Adrenal gland (tissue), 5 donors: ENCODE data around the gene KIRREL1.

ENCODE experiments used
- CTCF ChIP-seq, 6 experiments: fragments of 450-650 bp in 4 of 6; fragments of 200-600 bp in 2 of 6; sonication (generic) in 1 of 6; IDR thresholded peaks; 1 replicate in 5 of 6; 2 replicates in 1 of 6; pipeline versions ENCODE4 v1.5.1 to v1.8.0; 2016 to 2021; ENCODE audit warnings: antibody characterized with exemption in 6 of 6, mild to moderate bottlenecking in 2 of 6, moderate library complexity in 1 of 6
- POLR2A ChIP-seq, 2 donors: fragments of 450-650 bp; IDR thresholded peaks; one replicate each; pipeline ENCODE4 v1.6.1; 2017; ENCODE audit warnings: antibody characterized with exemption in 2 of 2, mild to moderate bottlenecking in 2 of 2, moderate library complexity in 1 of 2
- donor health status: DM: no; HTN: no; CAD: no.

DNA sequence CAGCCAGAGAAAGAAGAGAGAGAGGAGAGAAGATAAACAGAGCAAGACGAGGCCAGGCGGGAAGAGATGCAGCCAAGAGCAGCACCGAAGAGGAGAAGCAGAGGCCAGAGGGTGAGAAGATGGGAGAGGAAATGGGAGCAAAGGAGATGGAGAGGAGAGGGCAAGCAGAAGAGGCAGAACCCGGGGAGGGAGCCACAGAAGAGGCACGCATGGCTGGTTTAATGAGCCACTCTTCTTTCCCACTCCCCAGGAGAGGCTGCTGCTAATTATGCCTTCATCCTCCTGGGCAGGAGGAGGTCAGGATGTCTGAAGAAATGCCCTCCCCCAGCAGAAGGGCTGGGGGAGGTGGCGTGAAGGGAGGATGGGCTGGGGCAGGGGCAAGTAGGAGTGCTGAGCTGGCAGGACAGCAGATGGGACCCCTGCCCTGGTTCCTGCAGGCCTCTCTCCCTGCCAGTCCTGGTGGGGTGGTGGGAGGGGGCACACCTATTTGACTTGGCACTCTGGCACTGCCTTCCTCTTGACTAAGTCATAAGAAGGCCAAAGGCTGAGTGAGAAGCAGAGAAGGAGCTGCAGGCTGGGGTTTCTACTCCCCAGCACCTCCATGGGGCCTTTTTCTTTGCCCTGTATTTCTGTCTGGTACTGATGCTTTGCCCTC lies 32.3 kb downstream of the KIRREL1 start:
- TF ChIP-seq CTCF (IDR thresholded peaks at IDR 0.05), result no peak
- no peak for TF ChIP-seq POLR2A (IDR thresholded peaks at IDR 0.05)
